GM12891 (cell line): Measurements from ENCODE around the gene MAP1LC3C.

Experiments used
- DNase-seq: peaks from one replicate; pipeline ENCODE4 v3.0.0; 2011; ENCODE audit warnings: low spot score; ENCODE audit not compliant: insufficient read length
- FAIRE-seq: peaks from 2 replicates; lab custom pipeline; 2011; peaks lifted over from hg19 to GRCh38; lab: Jason Lieb, UNC
- PAX5 ChIP-seq: IDR thresholded peaks from 2 replicates; pipeline ENCODE4 v1.6.1; 2011; ENCODE audit warnings: low read length, moderate library complexity, mild to moderate bottlenecking; ENCODE audit not compliant: insufficient read depth, severe bottlenecking
- POLR2A ChIP-seq: IDR thresholded peaks from 2 replicates; pipeline ENCODE4 v1.6.1; 2011; ENCODE audit warnings: low read depth, low read length, control low read depth
- POLR2AphosphoS5 ChIP-seq: IDR thresholded peaks from 2 replicates; pipeline ENCODE4 v1.6.1; 2011; ENCODE audit warnings: low read depth, low read length, control low read depth
- POU2F2 ChIP-seq: IDR thresholded peaks from 2 replicates; pipeline ENCODE4 v1.6.1; 2011; ENCODE audit warnings: low read depth, mild to moderate bottlenecking, control low read depth, low read length, moderate library complexity
- SPI1 ChIP-seq: IDR thresholded peaks from 2 replicates; pipeline ENCODE4 v1.6.1; 2011; ENCODE audit warnings: low read depth, low read length, control low read depth
- TAF1 ChIP-seq: IDR thresholded peaks from 2 replicates; pipeline ENCODE4 v1.6.1; 2011; ENCODE audit warnings: low read depth, low read length, control low read depth

Gene MAP1LC3C

GRCh38 chr1:242011894-242012660, 13.2 kb upstream of the MAP1LC3C start:
- FAIRE-seq (no peak), DNase-seq (no peak)
- no peak for TF ChIP-seq TAF1

GRCh38 chr1:242008826-242009495, 10.1 kb upstream of the MAP1LC3C start:
- DNase-seq = no peak
- no peak for TF ChIP-seq POU2F2
- no peak for TF ChIP-seq POLR2A
- no peak for TF ChIP-seq PAX5
- TF ChIP-seq TAF1 = no peak
- no peak for TF ChIP-seq POLR2AphosphoS5
- no peak for TF ChIP-seq SPI1
- FAIRE-seq = no peak

GRCh38 chr1:242006976-242007375, 8.1 kb upstream of the MAP1LC3C start:
- TF ChIP-seq TAF1 (no peak), POLR2AphosphoS5 (no peak), POU2F2 (no peak), SPI1 (no peak), POLR2A (no peak), PAX5 (no peak)
- FAIRE-seq (no peak), DNase-seq (no peak)

- TF ChIP-seq PAX5 (no peak), POLR2AphosphoS5 (no peak), TAF1 (no peak), POU2F2 (no peak), SPI1 (no peak), POLR2A (no peak)
- DNase-seq = no peak
- FAIRE-seq = no peak
Observed at GRCh38 chr1:242005866-242006535, 7.1 kb upstream of the MAP1LC3C start.

- FAIRE-seq (no peak), DNase-seq (no peak)
- TF ChIP-seq POU2F2 = no peak
- no peak for TF ChIP-seq POLR2AphosphoS5
- no peak for TF ChIP-seq PAX5
Observed at GRCh38 chr1:242004751-242005495, 6.0 kb upstream of the MAP1LC3C start.

GRCh38 chr1:242002510-242002909, 3.6 kb upstream of the MAP1LC3C start:
- FAIRE-seq (no peak), DNase-seq (no peak)
- TF ChIP-seq POU2F2 = no peak

GRCh38 chr1:242002072-242002471, 3.2 kb upstream of the MAP1LC3C start:
- FAIRE-seq = no peak
- TF ChIP-seq POLR2A (no peak), PAX5 (no peak), TAF1 (no peak), POU2F2 (no peak)
- no peak for DNase-seq

- no peak for FAIRE-seq
- DNase-seq = no peak
- no peak for TF ChIP-seq POLR2A
- no peak for TF ChIP-seq POU2F2
- TF ChIP-seq PAX5 = no peak
- no peak for TF ChIP-seq POLR2AphosphoS5
- no peak for TF ChIP-seq SPI1
- no peak for TF ChIP-seq TAF1
Observed at GRCh38 chr1:242000434-242000833, 1.5 kb upstream of the MAP1LC3C start.

GRCh38 chr1:241998412-241998921, 431 bp downstream of the MAP1LC3C start:
- no peak for TF ChIP-seq POLR2AphosphoS5
- no peak for TF ChIP-seq POU2F2
- no peak; the same call in 1 of the 2 replicates for TF ChIP-seq SPI1
- no peak for TF ChIP-seq TAF1
- no peak for TF ChIP-seq PAX5
- no peak for TF ChIP-seq POLR2A
- no peak for FAIRE-seq
- DNase-seq = no peak
